Measurements from ENCODE around the gene PWWP2B. TPM values are rescaled to one million over a fixed set of nuclear protein-coding genes. Genes with fewer than 3 reads are reported as not detected.

The PWWP2B gene
- total RNA-seq, 1 experiment from 2014 or later: 19.3 TPM

- H3K27me3 ChIP-seq (replicated peaks; ENCODE audit: control insufficient read depth, insufficient read depth, low read length): no peaks in the 10 kb centered on the region
- BruUV-seq (replicated peaks): no TSS peak
- intact Hi-C loops (cut with micrococcal nuclease; ENCODE audit: unreplicated experiment): no loop called here
- H3K9me3 Mint-ChIP-seq (ENCODE audit: unreplicated experiment): peaks cover 12% of the 10 kb centered on the region
- DNase-seq: peak in 1 of 2 experiments; percentile 31
- no peaks in the 10 kb centered on the region for H3K36me3 ChIP-seq (ENCODE audit: control insufficient read depth, insufficient read depth, low read length)
- CTCF ChIA-PET: no interaction called here
- H3K4me1 Mint-ChIP-seq (ENCODE audit: low read depth, unreplicated experiment): no peaks in the 10 kb centered on the region
- H3K27ac Mint-ChIP-seq (ENCODE audit: unreplicated experiment): no peak overlapping the region
- no peak overlapping the region for H3K4me3 ChIP-seq (ENCODE audit: low read depth, low read length)
- H3K27me3 Mint-ChIP-seq (ENCODE audit: insufficient read depth, unreplicated experiment): no peaks in the 10 kb centered on the region
- H3K9me3 ChIP-seq: no peaks in the 10 kb centered on the region; the same call in 1 of the 2 replicates
- TF ChIP-seq CTCF (IDR thresholded peaks at IDR 0.05; ENCODE audit: insufficient read depth in 1 of 2, low read depth in 1 of 2, low read length in 1 of 2, severe bottlenecking in 1 of 2, unreplicated experiment in 1 of 2): no peak
- POLR2A ChIA-PET: no interaction called here
- no peaks in the 10 kb centered on the region for H3K4me1 ChIP-seq
- no peak overlapping the region for H3K4me3 Mint-ChIP-seq (ENCODE audit: unreplicated experiment)
- H3K36me3 Mint-ChIP-seq (ENCODE audit: insufficient read depth, unreplicated experiment): no peaks in the 10 kb centered on the region
These were observed 33.6 kb upstream of the PWWP2B start for GRCh38 chr10:132363376-132363775.

GRCh38 chr10:132363921-132364593 is 32.9 kb upstream of the PWWP2B start:
- TF ChIP-seq CTCF (IDR thresholded peaks at IDR 0.05; ENCODE audit: insufficient read depth in 1 of 2, low read depth in 1 of 2, low read length in 1 of 2, severe bottlenecking in 1 of 2, unreplicated experiment in 1 of 2): no peak
- peak in 1 of 2 experiments; percentile 15 for DNase-seq
- Histone ChIP-seq H3K4me3 (ENCODE audit: low read depth, low read length) (no peak overlapping the region), H3K36me3 (ENCODE audit: control insufficient read depth, insufficient read depth, low read length) (no peaks in the 10 kb centered on the region), H3K4me1 (no peaks in the 10 kb centered on the region), H3K9me3 (no peaks in the 10 kb centered on the region; the same call in 1 of the 2 replicates), H3K27me3 (replicated peaks; ENCODE audit: control insufficient read depth, insufficient read depth, low read length) (no peaks in the 10 kb centered on the region)
- intact Hi-C loops (cut with micrococcal nuclease; ENCODE audit: unreplicated experiment): no loop called here
- H3K36me3 Mint-ChIP-seq (ENCODE audit: insufficient read depth, unreplicated experiment): no peaks in the 10 kb centered on the region
- no peak overlapping the region for H3K27ac Mint-ChIP-seq (ENCODE audit: unreplicated experiment)
- no peaks in the 10 kb centered on the region for H3K4me1 Mint-ChIP-seq (ENCODE audit: low read depth, unreplicated experiment)
- POLR2A ChIA-PET: no interaction called here
- peaks cover 18% of the 10 kb centered on the region for H3K9me3 Mint-ChIP-seq (ENCODE audit: unreplicated experiment)
- no peak overlapping the region for H3K4me3 Mint-ChIP-seq (ENCODE audit: unreplicated experiment)
- no peaks in the 10 kb centered on the region for H3K27me3 Mint-ChIP-seq (ENCODE audit: insufficient read depth, unreplicated experiment)
- BruUV-seq (replicated peaks): no TSS peak
- CTCF ChIA-PET: no interaction called here

GRCh38 chr10:132364594-132364970 is 32.4 kb upstream of the PWWP2B start:
- Mint-ChIP-seq H3K36me3 (ENCODE audit: insufficient read depth, unreplicated experiment) (no peaks in the 10 kb centered on the region), H3K4me3 (ENCODE audit: unreplicated experiment) (no peak overlapping the region), H3K4me1 (ENCODE audit: low read depth, unreplicated experiment) (no peaks in the 10 kb centered on the region), H3K9me3 (ENCODE audit: unreplicated experiment) (peaks cover 18% of the 10 kb centered on the region), H3K27me3 (ENCODE audit: insufficient read depth, unreplicated experiment) (no peaks in the 10 kb centered on the region), H3K27ac (ENCODE audit: unreplicated experiment) (peak overlapping the region; percentile 42)
- no peak for TF ChIP-seq CTCF (IDR thresholded peaks at IDR 0.05; ENCODE audit: insufficient read depth in 1 of 2, low read depth in 1 of 2, low read length in 1 of 2, severe bottlenecking in 1 of 2, unreplicated experiment in 1 of 2)
- peak in 1 of 2 experiments; percentile 21 for DNase-seq
- Histone ChIP-seq H3K4me3 (ENCODE audit: low read depth, low read length) (no peak overlapping the region), H3K4me1 (no peaks in the 10 kb centered on the region), H3K9me3 (no peaks in the 10 kb centered on the region; the same call in 1 of the 2 replicates), H3K36me3 (ENCODE audit: control insufficient read depth, insufficient read depth, low read length) (no peaks in the 10 kb centered on the region), H3K27me3 (replicated peaks; ENCODE audit: control insufficient read depth, insufficient read depth, low read length) (no peaks in the 10 kb centered on the region)
- ChIA-PET CTCF (no interaction called here), POLR2A (no interaction called here)
- intact Hi-C loops (cut with micrococcal nuclease; ENCODE audit: unreplicated experiment): no loop called here
- no TSS peak for BruUV-seq (replicated peaks)
